Neural cell (in vitro differentiated cells): ENCODE results near the gene CCNY. TPM values are rescaled to one million over a fixed set of nuclear protein-coding genes. Genes with fewer than 3 reads are reported as not detected.

Source experiments
- H2AFZ ChIP-seq: fragments of 200-600, 300-800 bp; sonication (generic), shearing (Covaris generic); 2 replicates; pipeline ENCODE4 v1.6.0; 2014; ENCODE audit warnings: low read depth, mild to moderate bottlenecking, antibody characterized with exemption, low read length, moderate library complexity
- H3F3A ChIP-seq: fragments of 200-600 bp; shearing (Covaris generic); 2 replicates; pipeline ENCODE4 v1.6.1; 2016; ENCODE audit warnings: mild to moderate bottlenecking, moderate library complexity, mixed read lengths, antibody characterized with exemption, low read length; ENCODE audit not compliant: insufficient read depth, poor library complexity, severe bottlenecking
- H3K27ac ChIP-seq: fragments of 200-600, 300-800 bp; sonication (generic), shearing (Covaris generic); 2 replicates; pipeline ENCODE4 v1.5.1; 2014; ENCODE audit warnings: mild to moderate bottlenecking, low read length, moderate library complexity
- H3K27me3 ChIP-seq: fragments of 300-800, 200-600 bp; sonication (generic), shearing (Covaris generic); 2 replicates; pipeline ENCODE4 v1.6.0; 2014; ENCODE audit warnings: mild to moderate bottlenecking, low read depth, low read length, moderate library complexity; ENCODE audit not compliant: insufficient read depth
- H3K36me3 ChIP-seq: fragments of 300-800, 200-600 bp; sonication (generic), shearing (Covaris generic); 2 replicates; pipeline ENCODE4 v1.5.1; 2014; ENCODE audit warnings: mild to moderate bottlenecking, antibody characterized with exemption, low read length, moderate library complexity; ENCODE audit not compliant: insufficient read depth
- H3K4me2 ChIP-seq: fragments of 300-800, 200-600 bp; sonication (generic), shearing (Covaris generic); 2 replicates; pipeline ENCODE4 v1.6.0; 2014; ENCODE audit warnings: mild to moderate bottlenecking, low read length
- H3K4me3 ChIP-seq: fragments of 300-800, 200-600 bp; sonication (generic), shearing (Covaris generic); 2 replicates; pipeline ENCODE4 v1.5.1; 2014; ENCODE audit warnings: mild to moderate bottlenecking, low read length, moderate library complexity
- H3K79me2 ChIP-seq: fragments of 200-600 bp; shearing (Covaris generic); replicated peaks from 2 replicates; pipeline ENCODE4 v1.6.0; 2014; ENCODE audit warnings: mild to moderate bottlenecking, low read length, moderate library complexity; ENCODE audit not compliant: insufficient read depth
- H3K9ac ChIP-seq: fragments of 300-800, 200-600 bp; sonication (generic), shearing (Covaris generic); 2 replicates; pipeline ENCODE4 v1.6.1; 2016; ENCODE audit warnings: mild to moderate bottlenecking, low read length, mixed read lengths
- H3K9me2 ChIP-seq: fragments of 200-600 bp; shearing (Covaris generic); 2 replicates; pipeline ENCODE4 v1.6.1; 2016; ENCODE audit warnings: mild to moderate bottlenecking, low read length, mixed read lengths; ENCODE audit not compliant: insufficient read depth
- H3K9me3 ChIP-seq: fragments of 200-600, 300-800 bp; sonication (generic), shearing (Covaris generic); 2 replicates; pipeline ENCODE4 v1.6.1; 2016; ENCODE audit warnings: mild to moderate bottlenecking, mixed run types, low read length, moderate library complexity, mixed read lengths
- H4K20me1 ChIP-seq: fragments of 200-600 bp; shearing (Covaris generic); 2 replicates; pipeline ENCODE4 v1.6.1; 2016; ENCODE audit warnings: mild to moderate bottlenecking, mixed run types; ENCODE audit not compliant: insufficient read depth
- EP300 ChIP-seq: fragments of 450-650 bp; conservative IDR thresholded peaks from 2 replicates; pipeline ENCODE4 v1.6.1; 2014; ENCODE audit warnings: antibody characterized with exemption, mild to moderate bottlenecking, moderate library complexity; ENCODE audit not compliant: poor library complexity, severe bottlenecking
- EZH2 ChIP-seq: fragments of 200-600, 300-800 bp; shearing (Covaris generic), sonication (generic); IDR thresholded peaks from 2 replicates; pipeline ENCODE4 v1.6.1; 2014; ENCODE audit warnings: antibody characterized with exemption, low read length, borderline replicate concordance, mild to moderate bottlenecking; ENCODE audit not compliant: insufficient read depth, poor library complexity, severe bottlenecking
- MXI1 ChIP-seq: fragments of 450-650 bp; conservative IDR thresholded peaks from 2 replicates; pipeline ENCODE4 v1.6.1; 2014; ENCODE audit warnings: antibody characterized with exemption, mild to moderate bottlenecking; ENCODE audit not compliant: poor library complexity, severe bottlenecking
- POLR2AphosphoS5 ChIP-seq: IDR thresholded peaks from 2 replicates; pipeline ENCODE4 v1.6.1; 2012
- RAD21 ChIP-seq: fragments of 450-650 bp; conservative IDR thresholded peaks from 2 replicates; pipeline ENCODE4 v1.6.1; 2014; ENCODE audit warnings: antibody characterized with exemption, mild to moderate bottlenecking, moderate library complexity
- SMC3 ChIP-seq: fragments of 450-650 bp; conservative IDR thresholded peaks from 2 replicates; pipeline ENCODE4 v1.6.1; 2014; ENCODE audit warnings: antibody characterized with exemption, mild to moderate bottlenecking, moderate library complexity; ENCODE audit not compliant: poor library complexity
- TAF1 ChIP-seq: IDR thresholded peaks from 2 replicates; pipeline ENCODE4 v1.6.1; 2012; ENCODE audit warnings: low read depth
- polyA plus RNA-seq: library from polyadenylated mRNA; depleted of rRNA; stranded (reverse); fragments of >200 nt; gene quantifications from 2 replicates; pipeline ENCODE4 v1.2.3, GENCODE V29; 2014
- TF ChIP-seq, protein P1 (sequence below): IDR thresholded peaks from 2 replicates; pipeline ENCODE4 v1.6.1; 2012; ENCODE audit warnings: borderline replicate concordance
- TF ChIP-seq, protein P2 (sequence below): fragments of 450-650 bp; IDR thresholded peaks from 2 replicates; pipeline ENCODE4 v1.5.1; 2014; ENCODE audit warnings: antibody characterized with exemption, mild to moderate bottlenecking, moderate library complexity; ENCODE audit not compliant: poor library complexity, severe bottlenecking

The CCNY gene
- polyA plus RNA-seq, 1 donor from 2014 or later = 36.4 TPM

DNA sequence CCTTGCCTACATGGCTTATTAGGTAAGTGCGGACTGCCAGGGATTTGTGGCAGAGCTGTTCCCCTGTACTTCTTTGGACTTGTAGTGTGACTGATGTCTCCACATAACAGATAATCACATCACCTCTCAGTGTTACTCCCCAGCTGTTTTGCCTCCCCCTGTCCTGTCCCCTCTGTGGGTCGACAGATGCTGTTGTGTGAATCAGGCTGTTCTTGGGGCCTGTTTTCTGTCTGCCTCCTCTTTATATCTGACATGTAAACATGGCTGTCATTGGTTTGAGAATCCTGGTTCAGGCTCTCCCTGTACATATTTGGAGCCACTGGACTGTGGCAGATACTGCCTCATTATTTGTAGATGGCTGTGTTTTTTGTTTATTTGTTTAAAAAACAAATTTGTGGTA is 22.7 kb downstream of the CCNY start:
- TF ChIP-seq SMC3 (no peak), EP300 (no peak), RAD21 (no peak), EZH2 (no peak), MXI1 (no peak), POLR2AphosphoS5 (no peak), TAF1 (no peak)
- TF ChIP-seq, protein P1, sequence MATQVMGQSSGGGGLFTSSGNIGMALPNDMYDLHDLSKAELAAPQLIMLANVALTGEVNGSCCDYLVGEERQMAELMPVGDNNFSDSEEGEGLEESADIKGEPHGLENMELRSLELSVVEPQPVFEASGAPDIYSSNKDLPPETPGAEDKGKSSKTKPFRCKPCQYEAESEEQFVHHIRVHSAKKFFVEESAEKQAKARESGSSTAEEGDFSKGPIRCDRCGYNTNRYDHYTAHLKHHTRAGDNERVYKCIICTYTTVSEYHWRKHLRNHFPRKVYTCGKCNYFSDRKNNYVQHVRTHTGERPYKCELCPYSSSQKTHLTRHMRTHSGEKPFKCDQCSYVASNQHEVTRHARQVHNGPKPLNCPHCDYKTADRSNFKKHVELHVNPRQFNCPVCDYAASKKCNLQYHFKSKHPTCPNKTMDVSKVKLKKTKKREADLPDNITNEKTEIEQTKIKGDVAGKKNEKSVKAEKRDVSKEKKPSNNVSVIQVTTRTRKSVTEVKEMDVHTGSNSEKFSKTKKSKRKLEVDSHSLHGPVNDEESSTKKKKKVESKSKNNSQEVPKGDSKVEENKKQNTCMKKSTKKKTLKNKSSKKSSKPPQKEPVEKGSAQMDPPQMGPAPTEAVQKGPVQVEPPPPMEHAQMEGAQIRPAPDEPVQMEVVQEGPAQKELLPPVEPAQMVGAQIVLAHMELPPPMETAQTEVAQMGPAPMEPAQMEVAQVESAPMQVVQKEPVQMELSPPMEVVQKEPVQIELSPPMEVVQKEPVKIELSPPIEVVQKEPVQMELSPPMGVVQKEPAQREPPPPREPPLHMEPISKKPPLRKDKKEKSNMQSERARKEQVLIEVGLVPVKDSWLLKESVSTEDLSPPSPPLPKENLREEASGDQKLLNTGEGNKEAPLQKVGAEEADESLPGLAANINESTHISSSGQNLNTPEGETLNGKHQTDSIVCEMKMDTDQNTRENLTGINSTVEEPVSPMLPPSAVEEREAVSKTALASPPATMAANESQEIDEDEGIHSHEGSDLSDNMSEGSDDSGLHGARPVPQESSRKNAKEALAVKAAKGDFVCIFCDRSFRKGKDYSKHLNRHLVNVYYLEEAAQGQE = no peak
- TF ChIP-seq, protein P2, sequence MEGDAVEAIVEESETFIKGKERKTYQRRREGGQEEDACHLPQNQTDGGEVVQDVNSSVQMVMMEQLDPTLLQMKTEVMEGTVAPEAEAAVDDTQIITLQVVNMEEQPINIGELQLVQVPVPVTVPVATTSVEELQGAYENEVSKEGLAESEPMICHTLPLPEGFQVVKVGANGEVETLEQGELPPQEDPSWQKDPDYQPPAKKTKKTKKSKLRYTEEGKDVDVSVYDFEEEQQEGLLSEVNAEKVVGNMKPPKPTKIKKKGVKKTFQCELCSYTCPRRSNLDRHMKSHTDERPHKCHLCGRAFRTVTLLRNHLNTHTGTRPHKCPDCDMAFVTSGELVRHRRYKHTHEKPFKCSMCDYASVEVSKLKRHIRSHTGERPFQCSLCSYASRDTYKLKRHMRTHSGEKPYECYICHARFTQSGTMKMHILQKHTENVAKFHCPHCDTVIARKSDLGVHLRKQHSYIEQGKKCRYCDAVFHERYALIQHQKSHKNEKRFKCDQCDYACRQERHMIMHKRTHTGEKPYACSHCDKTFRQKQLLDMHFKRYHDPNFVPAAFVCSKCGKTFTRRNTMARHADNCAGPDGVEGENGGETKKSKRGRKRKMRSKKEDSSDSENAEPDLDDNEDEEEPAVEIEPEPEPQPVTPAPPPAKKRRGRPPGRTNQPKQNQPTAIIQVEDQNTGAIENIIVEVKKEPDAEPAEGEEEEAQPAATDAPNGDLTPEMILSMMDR = no peak
- Histone ChIP-seq H3F3A (no peaks in the 10 kb centered on the region), H3K4me3 (no peak overlapping the region), H3K9me2 (no peaks in the 10 kb centered on the region), H3K4me2 (no peak overlapping the region), H4K20me1 (no peaks in the 10 kb centered on the region), H2AFZ (no peak overlapping the region), H3K27ac (no peak overlapping the region), H3K79me2 (peaks cover 62% of the 10 kb centered on the region), H3K27me3 (no peaks in the 10 kb centered on the region), H3K9ac (no peak overlapping the region), H3K9me3 (no peaks in the 10 kb centered on the region), H3K36me3 (no peaks in the 10 kb centered on the region)

DNA sequence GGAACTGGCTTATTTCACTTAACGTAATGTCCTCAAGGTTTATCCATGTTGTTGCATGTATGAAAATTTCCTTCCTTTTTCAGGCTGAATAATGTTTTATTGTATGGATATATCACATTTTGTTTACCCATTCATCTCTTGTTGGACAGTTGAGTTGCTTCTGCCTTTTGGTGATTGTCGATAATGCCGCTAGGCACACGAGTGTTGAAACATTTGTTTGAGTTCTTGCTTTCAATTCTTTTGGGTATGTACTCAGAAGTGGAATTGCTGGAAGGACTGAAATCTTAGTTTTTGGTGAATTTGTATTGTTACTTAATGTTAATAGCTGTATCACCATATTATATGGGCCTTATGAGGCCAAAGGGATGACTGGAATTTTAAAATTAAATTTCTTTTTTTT is 23.6 kb downstream of the CCNY start:
- Histone ChIP-seq H3K4me2 (no peak overlapping the region), H3K4me3 (no peak overlapping the region), H3K79me2 (peaks cover 62% of the 10 kb centered on the region), H3K27ac (no peak overlapping the region), H3K36me3 (no peaks in the 10 kb centered on the region), H2AFZ (no peak overlapping the region), H3K9me3 (no peaks in the 10 kb centered on the region), H3K9ac (no peak overlapping the region), H3F3A (no peaks in the 10 kb centered on the region), H3K9me2 (no peaks in the 10 kb centered on the region), H3K27me3 (no peaks in the 10 kb centered on the region), H4K20me1 (no peaks in the 10 kb centered on the region)
- TF ChIP-seq, protein P2 = no peak
- no peak for TF ChIP-seq POLR2AphosphoS5
- TF ChIP-seq MXI1 = no peak
- no peak for TF ChIP-seq TAF1
- TF ChIP-seq, protein P1 = no peak
- no peak for TF ChIP-seq EZH2
- TF ChIP-seq SMC3 = no peak
- TF ChIP-seq EP300 = no peak
- TF ChIP-seq RAD21 = no peak
